GM23338 (cell line): ENCODE data around the gene FBXO41.

ENCODE experiments used
- CREB1 ChIP-seq: fragments of 250-450 bp; sonication (Bioruptor Pico); IDR thresholded peaks from 2 replicates; pipeline ENCODE4 v1.5.0; 2020; ENCODE audit warnings: low read depth, mild to moderate bottlenecking, moderate library complexity
- CTCF ChIP-seq, 2 experiments: fragments of 200-600 bp in 1 of 2; sonication (generic) in 1 of 2; conservative IDR thresholded peaks; 2 replicates each; pipeline versions ENCODE4 v1.5.1 to v1.6.1; 2016 to 2017; ENCODE audit warnings: antibody characterized with exemption in 2 of 2, low read depth in 2 of 2, mild to moderate bottlenecking in 2 of 2, moderate library complexity in 1 of 2
- ETS1 ChIP-seq: IDR thresholded peaks from 2 replicates; pipeline ENCODE4 v1.6.1; 2016; ENCODE audit warnings: antibody characterized with exemption
- EZH2 ChIP-seq: fragments of 200-600 bp; sonication (generic); IDR thresholded peaks from one replicate; pipeline ENCODE4 v1.8.0; 2017; ENCODE audit warnings: antibody characterized with exemption, mild to moderate bottlenecking, low read depth; ENCODE audit not compliant: unreplicated experiment
- EZH2phosphoT487 ChIP-seq: fragments of 200-600 bp; sonication (generic); IDR thresholded peaks from one replicate; pipeline ENCODE4 v1.8.1; 2018; ENCODE audit warnings: antibody characterized with exemption; ENCODE audit not compliant: unreplicated experiment
- JUNB ChIP-seq: IDR thresholded peaks from one replicate; pipeline ENCODE4 v1.6.1; 2016; ENCODE audit warnings: antibody characterized with exemption; ENCODE audit not compliant: unreplicated experiment
- POLR2AphosphoS5 ChIP-seq: IDR thresholded peaks from 2 replicates; pipeline ENCODE4 v1.6.1; 2016; ENCODE audit warnings: antibody characterized with exemption, low read depth
- REST ChIP-seq: IDR thresholded peaks from one replicate; pipeline ENCODE4 v1.6.1; 2018; ENCODE audit warnings: antibody characterized with exemption; ENCODE audit not compliant: unreplicated experiment
- STAT1 ChIP-seq: IDR thresholded peaks from one replicate; pipeline ENCODE4 v1.6.1; 2016; ENCODE audit warnings: antibody characterized with exemption; ENCODE audit not compliant: unreplicated experiment
- ZNF331 ChIP-seq: fragments of 250-450 bp; sonication (Bioruptor Pico); IDR thresholded peaks from 2 replicates; pipeline ENCODE4 v1.5.0; 2020; ENCODE audit warnings: low read depth, mild to moderate bottlenecking, moderate library complexity
- ZNF462 ChIP-seq: fragments of 250-450 bp; sonication (Bioruptor Pico); IDR thresholded peaks from 2 replicates; pipeline ENCODE4 v1.5.0; 2020; ENCODE audit warnings: mild to moderate bottlenecking, moderate library complexity

- no peak for TF ChIP-seq CTCF (conservative IDR thresholded peaks at IDR 0.05; ENCODE audit: low read depth in 2 of 2)
- TF ChIP-seq POLR2AphosphoS5: no peak
- no peak for TF ChIP-seq EZH2
- no peak for TF ChIP-seq EZH2phosphoT487
- TF ChIP-seq JUNB: no peak
- no peak for TF ChIP-seq REST
- no peak for TF ChIP-seq CREB1
- no peak for TF ChIP-seq ETS1
- TF ChIP-seq ZNF331 (CRISPR knock-in tag): no peak
- TF ChIP-seq ZNF462 (CRISPR knock-in tag): no peak
- no peak for TF ChIP-seq STAT1
Measured at GRCh38 chr2:73205611-73206010, 78.7 kb downstream of the FBXO41 start.
